Fibroblast of skin of left biceps (primary cell): Measurements from ENCODE around the gene MAST4.
"Not testable (repeated sequence)": the region's sequence is repeated elsewhere in the genome, so short reads cannot be mapped to it uniquely, and the experiment has no call there.

Source experiments
- DNase-seq, 2 experiments: peaks; one replicate each; pipeline ENCODE4 v3.0.0-alpha.2; 2013; ENCODE audit warnings: low read depth in 2 of 2

The MAST4 gene

DNA sequence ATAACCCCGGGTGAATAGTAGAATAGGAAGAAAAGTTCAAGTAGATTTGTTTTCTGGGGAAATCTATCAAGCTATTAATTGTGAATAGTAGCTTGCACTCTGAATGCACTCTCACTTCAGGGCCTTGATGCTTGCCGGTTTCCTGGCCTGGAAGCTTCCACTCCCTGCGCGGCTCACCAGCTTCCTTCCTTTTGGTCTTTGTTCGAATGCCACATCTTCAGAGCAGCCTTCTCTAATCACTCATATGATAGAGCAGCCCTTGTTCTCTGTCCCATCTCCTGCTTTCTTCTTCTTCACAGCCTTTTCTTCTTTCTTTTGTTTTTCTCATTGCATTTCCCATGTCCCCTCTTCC is 146.7 kb downstream of the MAST4 start:
- no peak for DNase-seq

DNA sequence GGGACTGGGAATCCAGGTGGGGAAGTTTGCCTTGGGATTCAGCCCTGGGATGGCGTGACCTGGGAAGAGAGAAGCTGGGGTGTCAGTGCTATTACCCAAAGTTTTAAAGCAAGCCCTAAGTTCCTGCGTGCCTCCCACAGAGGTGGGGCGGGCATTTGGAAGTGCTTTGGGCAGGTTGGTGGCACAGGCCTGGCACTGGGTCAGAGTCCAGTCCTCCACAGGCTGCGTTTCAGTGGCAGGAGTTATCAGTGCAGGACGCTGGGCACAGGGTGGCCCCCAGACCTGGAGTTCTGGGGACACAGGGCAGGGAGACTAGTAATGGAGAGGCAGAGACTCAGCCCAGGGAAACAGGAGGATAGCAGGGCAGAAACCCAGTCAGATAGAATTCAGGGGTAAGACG is 147.2 kb downstream of the MAST4 start:
- DNase-seq = no peak

- no peak for DNase-seq
Observed at GRCh38 chr5:66744040-66744439, 147.8 kb downstream of the MAST4 start.

GRCh38 chr5:66745297-66745696 is 149.1 kb downstream of the MAST4 start:
- DNase-seq = no peak

GRCh38 chr5:66747607-66748006 is 151.4 kb downstream of the MAST4 start:
- DNase-seq = no peak

GRCh38 chr5:66752668-66753067 is 156.5 kb downstream of the MAST4 start:
- DNase-seq = not testable (repeated sequence)

- DNase-seq = peak; percentile 11 to 19
Observed at GRCh38 chr5:66757219-66757833, 161.1 kb downstream of the MAST4 start.

GRCh38 chr5:66757834-66758371 is 161.7 kb downstream of the MAST4 start:
- no peak for DNase-seq

DNA sequence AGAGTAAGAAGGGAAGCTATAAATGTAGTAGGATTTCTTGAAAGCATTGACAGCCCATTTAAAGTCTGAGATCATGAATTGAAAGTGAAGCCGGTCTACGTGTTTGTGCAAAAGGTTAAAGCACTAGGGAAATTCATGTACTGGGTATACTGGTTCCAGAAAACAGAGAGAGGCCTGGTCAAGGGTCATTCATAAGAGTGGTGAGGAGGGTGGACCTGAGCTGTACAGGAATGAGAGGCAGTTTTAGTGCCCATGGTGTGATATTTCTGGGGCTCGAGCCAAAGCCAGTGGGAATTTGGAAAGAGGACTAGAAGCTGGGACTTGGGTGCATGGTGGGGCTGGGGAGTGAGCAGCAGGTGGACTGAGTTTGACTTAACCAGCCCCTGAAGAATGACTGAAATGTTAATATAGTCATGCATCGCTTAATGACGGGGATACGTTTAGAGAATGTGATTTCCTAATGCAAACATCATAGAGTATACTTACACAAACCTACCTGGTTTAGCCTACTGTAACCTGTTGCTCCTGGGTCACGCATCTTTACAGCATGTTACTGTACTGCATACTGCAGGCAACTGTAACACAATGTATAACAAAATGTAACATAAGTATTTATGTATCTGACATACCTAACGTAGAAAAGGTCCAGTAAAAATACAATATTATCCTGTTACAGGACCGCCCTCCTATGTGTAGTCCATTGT is 173.0 kb downstream of the MAST4 start:
- DNase-seq = no peak

GRCh38 chr5:66769839-66770617 is 173.8 kb downstream of the MAST4 start:
- no peak for DNase-seq

DNA sequence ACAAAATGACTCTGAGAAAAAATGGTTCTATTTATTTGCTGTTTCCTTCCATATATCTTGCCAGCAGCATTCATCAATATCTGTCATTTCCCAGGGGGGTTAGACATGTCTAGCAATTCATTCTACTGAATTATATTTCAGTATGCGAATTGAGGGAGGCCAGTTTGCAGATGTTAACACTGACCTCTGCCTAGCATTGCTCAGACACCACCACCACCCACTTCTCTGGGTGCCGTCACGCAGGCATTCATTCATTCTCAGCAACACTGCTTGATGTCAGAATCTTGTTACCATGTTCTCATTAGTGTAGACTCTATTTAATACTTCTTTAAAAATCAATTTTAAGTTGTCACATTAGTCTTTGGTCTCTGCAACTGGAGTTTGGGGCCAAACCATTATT is 181.7 kb downstream of the MAST4 start:
- no peak for DNase-seq

GRCh38 chr5:66779528-66779927 is 183.3 kb downstream of the MAST4 start:
- no peak for DNase-seq

DNA sequence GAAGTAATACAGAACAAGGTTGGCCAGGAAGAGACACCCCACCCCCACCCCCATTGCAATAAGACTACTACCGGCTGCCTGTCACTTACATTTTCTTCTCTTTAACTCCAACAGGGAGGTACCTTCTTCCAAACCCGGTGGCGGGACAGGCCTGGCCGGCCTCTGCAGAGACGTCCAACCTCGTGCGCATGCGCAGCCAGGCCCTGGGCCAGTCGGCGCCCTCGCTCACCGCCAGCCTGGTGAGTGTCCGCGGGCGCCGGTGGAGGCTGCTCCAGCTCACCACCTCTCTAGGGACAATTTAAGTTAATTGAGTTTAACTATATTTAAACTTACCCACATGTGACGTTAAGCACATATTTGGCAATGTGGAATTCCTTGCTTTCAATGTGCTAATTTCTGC is 192.4 kb downstream of the MAST4 start:
- no peak for DNase-seq

DNA sequence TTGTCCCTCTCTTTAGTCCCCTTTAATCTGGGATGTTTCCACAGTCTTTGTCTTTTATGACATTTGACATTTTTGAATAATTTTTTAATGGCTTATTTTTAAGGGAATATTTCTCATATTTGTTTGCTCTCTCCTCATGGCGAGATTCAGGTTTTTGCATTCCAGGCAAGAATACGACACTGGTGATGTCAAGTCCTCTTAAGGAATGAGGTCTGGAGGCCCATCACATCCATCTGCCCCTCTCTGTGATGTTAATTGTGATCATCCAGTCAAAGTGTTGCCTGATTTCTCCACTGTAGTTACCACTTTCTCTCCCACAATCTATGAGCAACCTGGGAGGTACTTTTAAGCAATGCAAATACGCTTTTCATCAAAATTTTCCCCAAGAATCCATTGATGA is 193.2 kb downstream of the MAST4 start:
- no peak for DNase-seq

DNA sequence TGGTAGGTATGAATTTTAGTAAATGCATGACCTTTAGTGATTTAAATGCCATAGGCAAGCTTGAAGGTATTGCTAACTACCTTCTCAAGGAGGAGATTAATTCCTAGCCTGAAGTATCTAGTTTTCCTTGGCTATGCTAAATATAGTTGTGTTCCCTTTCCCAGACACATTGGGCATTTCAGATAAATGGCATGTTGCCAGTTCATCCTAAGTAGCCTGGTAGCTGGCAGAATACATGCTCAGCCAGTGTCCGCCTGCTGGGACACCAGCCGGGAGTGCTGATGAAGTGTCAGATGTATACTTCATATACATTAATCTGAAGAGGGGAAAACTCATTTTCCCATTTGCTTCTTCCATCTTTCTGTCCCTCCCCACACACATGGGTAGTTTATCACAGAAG is 196.9 kb downstream of the MAST4 start:
- DNase-seq = no peak

GRCh38 chr5:66795682-66796081 is 199.5 kb downstream of the MAST4 start:
- no peak for DNase-seq

GRCh38 chr5:66796305-66797292 is 200.4 kb downstream of the MAST4 start:
- no peak for DNase-seq

GRCh38 chr5:66802941-66803340 is 206.7 kb downstream of the MAST4 start:
- DNase-seq = no peak

DNA sequence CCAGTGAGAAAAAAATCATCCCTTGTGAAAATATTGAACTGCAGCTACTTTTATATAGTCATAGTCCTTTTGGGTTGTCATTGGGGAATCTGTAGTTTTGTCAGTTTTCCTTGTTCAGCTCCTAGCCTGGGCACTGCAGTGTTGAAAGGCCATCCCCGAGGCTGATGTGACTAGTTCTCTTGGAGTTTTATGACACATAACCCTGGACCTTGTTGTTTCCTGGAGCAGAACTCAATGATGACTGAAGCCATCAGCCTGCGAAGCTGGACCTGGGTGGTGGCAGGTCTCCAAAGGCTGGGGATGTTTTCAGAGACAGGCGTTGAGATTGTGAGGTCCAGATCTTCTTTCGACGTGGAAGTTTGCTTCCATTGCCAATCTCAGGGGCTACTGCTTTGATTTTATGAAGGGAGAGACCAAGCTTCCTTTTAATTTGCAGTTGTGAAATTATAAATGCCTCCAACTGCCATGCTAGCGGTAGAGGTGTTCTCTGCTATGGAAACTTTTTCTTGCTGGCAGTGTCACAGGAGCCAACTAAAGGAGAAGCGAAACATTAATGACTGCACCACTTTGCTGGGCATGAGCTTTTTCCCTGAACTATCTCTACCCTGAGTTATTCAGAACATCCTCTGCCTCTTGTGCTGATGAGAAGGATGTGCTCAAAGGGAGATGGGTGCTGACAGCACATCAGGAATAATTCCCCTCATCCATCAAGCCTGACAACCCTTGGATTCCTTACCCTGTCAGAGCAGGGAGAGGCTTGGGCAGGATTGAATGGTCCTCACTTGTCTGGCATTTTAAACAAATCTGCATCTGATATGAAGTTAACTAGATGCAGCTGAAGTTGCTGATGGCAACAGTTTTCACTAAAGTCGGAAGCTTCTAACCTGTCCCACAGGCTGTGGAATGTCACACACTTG is 209.6 kb downstream of the MAST4 start:
- no peak for DNase-seq

- DNase-seq = peak in 1 of 2 experiments; percentile 17
Observed at GRCh38 chr5:66807743-66808142, 211.6 kb downstream of the MAST4 start.
